Cardiac muscle cell (in vitro differentiated cells and primary cell): Measurements from ENCODE around the gene ARMC8. TPM values are rescaled to one million over a fixed set of nuclear protein-coding genes. Genes with fewer than 3 reads are reported as not detected.

ENCODE experiments used
- DNase-seq, 2 donors: peaks; one replicate each; pipeline versions ENCODE4 v3.0.0 to v3.0.0-alpha.2; 2010 to 2017; ENCODE audit warnings: low read depth in 1 of 2, low spot score in 1 of 2
- H3K27ac ChIP-seq: fragments of 200-600 bp; sonication (generic); 2 replicates; pipeline ENCODE4 v1.5.1; 2016
- H3K27me3 ChIP-seq: fragments of 200-600 bp; sonication (generic); 2 replicates; pipeline ENCODE4 v1.6.0; 2016; ENCODE audit warnings: control low read depth
- H3K36me3 ChIP-seq: fragments of 200-600 bp; sonication (generic); 2 replicates; pipeline ENCODE4 v1.5.1; 2016; ENCODE audit warnings: control low read depth
- H3K4me1 ChIP-seq: fragments of 200-600 bp; sonication (generic); 2 replicates; pipeline ENCODE4 v1.8.1; 2017; ENCODE audit warnings: low read depth, mild to moderate bottlenecking, mixed run types
- H3K4me3 ChIP-seq: fragments of 200-600 bp; sonication (generic); 2 replicates; pipeline ENCODE4 v1.5.1; 2016; ENCODE audit warnings: mild to moderate bottlenecking
- H3K9me3 ChIP-seq: fragments of 200-600 bp; sonication (generic); 2 replicates; pipeline ENCODE4 v1.5.1; 2017; ENCODE audit warnings: low read depth, mild to moderate bottlenecking, control low read depth
- CTCF ChIP-seq: IDR thresholded peaks from 2 replicates; pipeline ENCODE4 v1.5.1; 2012; ENCODE audit warnings: low read depth, mild to moderate bottlenecking, low read length
- polyA plus RNA-seq: library from polyadenylated mRNA; unstranded; fragments of >200 nt; fragmentation: Nextera tagmentation; extraction: Ambion mirVana; gene quantifications from 2 replicates; pipeline ENCODE4 v1.2.1, GENCODE V29; 2016
- total RNA-seq: library from RNA; depleted of rRNA; stranded (reverse); fragments of >200 nt; gene quantifications from 2 replicates; pipeline ENCODE4 v1.2.3, GENCODE V29; 2016

Gene ARMC8
- total and polyA plus RNA-seq, 2 experiments from 2014 or later = 33.9 to 34.5 TPM

- no peaks in the 10 kb centered on the region for H3K36me3 ChIP-seq
Observed at GRCh38 chr3:138199851-138200250, 12.8 kb downstream of the ARMC8 start.

GRCh38 chr3:138200424-138200823 is 13.3 kb downstream of the ARMC8 start:
- no peaks in the 10 kb centered on the region for H3K27me3 ChIP-seq
- H3K27ac ChIP-seq = no peak overlapping the region
- H3K36me3 ChIP-seq = no peaks in the 10 kb centered on the region
- H3K4me3 ChIP-seq = no peak overlapping the region
- H3K9me3 ChIP-seq = no peaks in the 10 kb centered on the region
- peaks cover 8% of the 10 kb centered on the region for H3K4me1 ChIP-seq
- no peak for TF ChIP-seq CTCF
- no peak for DNase-seq

More at GRCh38 chr3:138199851-138200250, 12.8 kb downstream of the ARMC8 start:
- Histone ChIP-seq H3K27me3 (no peaks in the 10 kb centered on the region), H3K9me3 (no peaks in the 10 kb centered on the region), H3K27ac (no peak overlapping the region), H3K4me1 (peaks cover 8% of the 10 kb centered on the region), H3K4me3 (no peak overlapping the region)
- DNase-seq = no peak
- TF ChIP-seq CTCF = no peak

GRCh38 chr3:138202945-138203701 is 16.0 kb downstream of the ARMC8 start:
- no peaks in the 10 kb centered on the region for H3K27me3 ChIP-seq
- H3K4me3 ChIP-seq = no peak overlapping the region
- no peaks in the 10 kb centered on the region for H3K9me3 ChIP-seq
- H3K4me1 ChIP-seq = peaks cover 8% of the 10 kb centered on the region
- no peaks in the 10 kb centered on the region for H3K36me3 ChIP-seq
- peak overlapping the region; percentile 23 for H3K27ac ChIP-seq
- no peak for DNase-seq
- no peak for TF ChIP-seq CTCF

- Histone ChIP-seq H3K27ac (peak overlapping the region; percentile 23), H3K27me3 (no peaks in the 10 kb centered on the region), H3K9me3 (no peaks in the 10 kb centered on the region), H3K4me3 (no peak overlapping the region), H3K36me3 (no peaks in the 10 kb centered on the region), H3K4me1 (peaks cover 8% of the 10 kb centered on the region)
- TF ChIP-seq CTCF = no peak
- DNase-seq = no peak
Observed at GRCh38 chr3:138203938-138204337, 16.8 kb downstream of the ARMC8 start.

- no peaks in the 10 kb centered on the region for H3K27me3 ChIP-seq
- peaks cover 8% of the 10 kb centered on the region for H3K4me1 ChIP-seq
- no peak overlapping the region for H3K27ac ChIP-seq
- H3K9me3 ChIP-seq = no peaks in the 10 kb centered on the region
- no peak for DNase-seq
- H3K4me3 ChIP-seq = no peak overlapping the region
- no peak for TF ChIP-seq CTCF
- no peaks in the 10 kb centered on the region for H3K36me3 ChIP-seq
Observed at GRCh38 chr3:138205527-138205926, 18.4 kb downstream of the ARMC8 start.
